Smooth muscle cell (in vitro differentiated cells): Measurements from ENCODE around the gene DNMT3A. TPM values are rescaled to one million over a fixed set of nuclear protein-coding genes. Genes with fewer than 3 reads are reported as not detected.
A peak's percentile ranks its signal among the peaks of the same experiment; 100 is the strongest.

Source experiments
- DNase-seq: peaks from one replicate; lab custom pipeline; 2025; ENCODE audit not compliant: unreplicated experiment; lab: John Stamatoyannopoulos, UW
- H2AFZ ChIP-seq: fragments of 200-600 bp; sonication (generic); 2 replicates; pipeline ENCODE4 v1.6.0; 2016; ENCODE audit warnings: antibody characterized with exemption, low read depth, mild to moderate bottlenecking
- H3F3A ChIP-seq: fragments of 200-600 bp; sonication (generic); 2 replicates; pipeline ENCODE4 v1.6.0; 2017; ENCODE audit warnings: antibody characterized with exemption, low read depth
- H3K27ac ChIP-seq: fragments of 200-600 bp; sonication (generic); 2 replicates; pipeline ENCODE4 v1.5.1; 2016; ENCODE audit warnings: low read depth, mild to moderate bottlenecking
- H3K27me3 ChIP-seq: fragments of 200-600 bp; sonication (generic); 2 replicates; pipeline ENCODE4 v1.6.1; 2016; ENCODE audit warnings: low read depth, mild to moderate bottlenecking
- H3K36me3 ChIP-seq: fragments of 200-600 bp; sonication (generic); 2 replicates; pipeline ENCODE4 v1.5.1; 2016; ENCODE audit warnings: low read depth
- H3K4me1 ChIP-seq: fragments of 200-600 bp; sonication (generic); 2 replicates; pipeline ENCODE4 v1.5.1; 2016; ENCODE audit warnings: low read depth
- H3K4me2 ChIP-seq: fragments of 200-600 bp; sonication (generic); 2 replicates; pipeline ENCODE4 v1.6.0; 2016; ENCODE audit warnings: mild to moderate bottlenecking
- H3K4me3 ChIP-seq: fragments of 200-600 bp; sonication (generic); 2 replicates; pipeline ENCODE4 v1.5.1; 2016; ENCODE audit warnings: mild to moderate bottlenecking
- H3K79me2 ChIP-seq: fragments of 200-600 bp; sonication (generic); 2 replicates; pipeline ENCODE4 v1.6.0; 2016; ENCODE audit warnings: low read depth, mild to moderate bottlenecking
- H3K9ac ChIP-seq: fragments of 200-600 bp; sonication (generic); 2 replicates; pipeline ENCODE4 v1.6.0; 2016; ENCODE audit warnings: low read depth
- H3K9me3 ChIP-seq: fragments of 200-600 bp; sonication (generic); replicated peaks from 2 replicates; pipeline ENCODE4 v1.5.1; 2016; ENCODE audit warnings: low read depth
- H4K20me1 ChIP-seq: fragments of 200-600 bp; sonication (generic); 2 replicates; pipeline ENCODE4 v1.6.0; 2016; ENCODE audit warnings: low read depth
- CTCF ChIP-seq: fragments of 200-600 bp; sonication (generic); IDR thresholded peaks from 2 replicates; pipeline ENCODE4 v1.5.1; 2017; ENCODE audit warnings: borderline replicate concordance, mild to moderate bottlenecking, antibody characterized with exemption; ENCODE audit not compliant: insufficient read depth, poor library complexity, severe bottlenecking
- WGBS: methylation state at CpG from one replicate; pipeline ENCODE4 v1.1.7; 2016; ENCODE audit warnings: low lambda C conversion rate; 5-methylcytosine and 5-hydroxymethylcytosine counted together
- polyA plus RNA-seq: library from polyadenylated mRNA; unstranded; fragments of >200 nt; fragmentation: Nextera tagmentation; extraction: Ambion mirVana; gene quantifications from 2 replicates; pipeline ENCODE4 v1.2.1, GENCODE V29; 2016
- total RNA-seq: library from RNA; depleted of rRNA; stranded (reverse); fragments of >200 nt; gene quantifications from 2 replicates; pipeline ENCODE4 v1.2.3, GENCODE V29; 2014

Gene DNMT3A
- 16.1 and 16.4 TPM in 2 replicates for total RNA-seq
- 18.9 and 19.9 TPM in 2 replicates for polyA plus RNA-seq

DNA sequence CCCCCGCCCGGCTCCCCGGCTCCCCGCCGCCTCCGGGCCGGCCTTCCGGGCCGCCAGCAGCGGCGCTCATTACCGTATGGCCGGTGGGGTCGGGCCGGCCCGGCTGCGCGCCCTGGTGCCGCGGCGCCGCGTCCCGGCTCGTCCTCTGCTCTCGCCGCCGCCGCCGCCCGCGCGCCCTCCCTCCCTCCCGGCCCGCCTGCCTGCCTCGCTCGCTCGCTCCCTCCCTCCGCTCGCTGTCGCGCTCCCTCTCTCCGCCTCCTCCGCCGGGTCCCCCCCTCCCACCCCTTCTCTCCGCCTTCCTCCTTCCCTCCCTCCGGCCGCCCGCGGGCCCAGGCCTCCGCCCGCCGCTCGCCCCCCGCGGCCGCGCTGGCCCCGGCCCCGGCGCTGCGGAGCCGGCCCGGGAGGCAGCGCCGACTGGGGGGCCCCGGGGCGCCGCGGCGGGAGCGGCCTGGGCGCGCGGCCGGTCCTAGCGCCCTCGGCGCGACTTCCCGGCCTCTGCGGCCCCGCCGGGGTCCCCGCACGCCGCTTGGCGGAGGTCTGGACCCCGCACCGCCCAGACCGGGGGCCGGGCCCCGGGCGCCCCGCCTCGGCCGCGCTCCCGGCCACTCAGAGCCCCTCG is at the start of gene DNMT3A:
TSS of gene DNMT3A (minus strand) at position 173 of the 619 bp plus-strand sequence. CDS start 27,941 bp downstream, outside the sequence.
- Histone ChIP-seq H4K20me1 (peaks cover 36% of the 10 kb centered on the region), H3K9me3 (no peaks in the 10 kb centered on the region), H3K36me3 (no peaks in the 10 kb centered on the region), H3K9ac (no peak within 1 kb of the TSS), H3K79me2 (peaks cover 20% of the 10 kb centered on the region), H3K27me3 (no peaks in the 10 kb centered on the region), H3K4me1 (no peaks in the 10 kb centered on the region), H3K27ac (no peak within 1 kb of the TSS), H2AFZ (no peak within 1 kb of the TSS), H3F3A (no peaks in the 10 kb centered on the region), H3K4me2 (peak within 1 kb of the TSS; percentile 88), H3K4me3 (peak within 1 kb of the TSS; percentile 73)
- DNase-seq, result peak; percentile 34
- TF ChIP-seq CTCF, result no peak
- 0% methylated on average over 23 of the region's 100 CpGs for whole genome bisulfite sequencing

DNA sequence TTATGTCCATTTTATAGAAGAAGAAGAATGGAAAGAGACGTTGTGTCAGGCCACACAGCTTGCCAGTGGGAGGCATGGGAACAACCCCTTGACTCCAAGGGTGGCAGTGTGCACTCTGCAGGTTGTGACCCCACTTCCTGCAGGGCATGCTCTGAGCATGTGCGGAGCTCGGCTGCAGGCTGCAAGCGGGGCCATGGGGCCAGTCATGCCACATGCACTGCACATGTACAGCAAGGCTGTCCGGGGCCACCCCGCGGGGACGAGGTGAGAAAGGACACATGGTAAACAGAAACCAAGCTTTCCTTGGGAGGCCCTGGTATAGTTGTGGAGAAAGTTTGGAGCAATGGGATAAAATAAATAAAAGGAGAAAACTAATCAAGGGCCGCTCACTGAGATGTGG is 47.4 kb upstream of the DNMT3A start:
- Histone ChIP-seq H3K79me2 (no peaks in the 10 kb centered on the region), H3K9ac (no peak overlapping the region), H3F3A (no peaks in the 10 kb centered on the region), H3K36me3 (no peaks in the 10 kb centered on the region), H3K27me3 (no peaks in the 10 kb centered on the region), H3K4me1 (no peaks in the 10 kb centered on the region), H3K4me3 (no peak overlapping the region), H4K20me1 (no peaks in the 10 kb centered on the region), H2AFZ (no peak overlapping the region), H3K9me3 (no peaks in the 10 kb centered on the region), H3K27ac (no peak overlapping the region), H3K4me2 (no peak overlapping the region)
- TF ChIP-seq CTCF, result no peak
- no peak for DNase-seq
- 96% methylated on average over 9 of the region's 9 CpGs for WGBS

DNA sequence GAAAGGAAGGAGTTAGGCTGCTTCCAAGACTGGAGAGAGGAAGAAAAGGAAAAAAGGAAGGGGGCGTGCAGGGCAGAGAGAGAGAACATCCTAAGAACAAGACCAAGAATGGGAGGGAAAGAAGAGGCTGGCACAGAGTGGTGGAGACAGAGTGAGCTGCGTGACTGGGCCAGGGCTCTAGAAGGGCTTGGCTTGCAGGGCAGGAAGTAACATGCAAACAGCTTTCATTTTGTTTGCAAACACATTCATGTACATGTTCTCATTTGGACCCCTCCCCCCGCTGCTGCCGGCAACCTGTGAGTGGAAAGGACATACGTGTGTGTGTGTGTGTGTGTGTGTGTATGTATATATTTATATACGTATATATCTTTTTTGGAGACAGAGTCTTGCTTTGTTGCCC is 46.8 kb upstream of the DNMT3A start:
- Histone ChIP-seq H3K36me3 (no peaks in the 10 kb centered on the region), H3K79me2 (no peaks in the 10 kb centered on the region)
- no peak for TF ChIP-seq CTCF

DNA sequence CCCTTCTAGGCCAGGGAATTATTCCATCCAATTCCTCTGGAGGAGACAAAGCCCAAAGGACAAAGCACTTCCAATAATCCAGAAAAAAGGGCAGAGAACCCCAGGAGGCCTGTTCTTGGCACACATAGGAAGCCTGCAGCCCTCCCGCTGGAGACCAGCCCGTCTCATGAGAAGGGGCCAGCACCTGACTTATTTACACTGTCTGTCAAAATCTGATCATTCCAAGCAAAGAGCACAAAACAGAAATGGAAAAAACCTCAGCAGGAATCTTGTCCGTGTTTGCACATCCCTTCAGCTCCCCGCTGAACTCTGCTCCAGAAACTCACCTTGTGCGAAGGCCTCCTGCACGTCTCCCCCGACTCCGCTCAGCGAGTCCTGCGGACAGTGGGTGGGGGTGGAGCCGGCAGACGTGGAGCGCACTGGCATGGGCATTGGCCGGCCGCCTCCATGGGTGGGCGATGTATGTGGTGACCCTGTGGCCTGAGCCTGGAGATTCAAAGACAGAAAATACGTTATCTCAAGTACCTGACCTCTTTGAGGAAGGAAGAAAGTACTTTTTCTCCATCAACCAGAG is 46.2 kb upstream of the DNMT3A start:
- Histone ChIP-seq H3K27me3 (no peaks in the 10 kb centered on the region), H3K4me1 (no peaks in the 10 kb centered on the region), H3K79me2 (no peaks in the 10 kb centered on the region), H2AFZ (no peak overlapping the region), H3K9me3 (no peaks in the 10 kb centered on the region), H3K9ac (no peak overlapping the region), H3K27ac (no peak overlapping the region), H4K20me1 (no peaks in the 10 kb centered on the region), H3F3A (no peaks in the 10 kb centered on the region), H3K4me2 (no peak overlapping the region), H3K4me3 (no peak overlapping the region), H3K36me3 (no peaks in the 10 kb centered on the region)
- TF ChIP-seq CTCF, result no peak
- no peak for DNase-seq
- WGBS, result 96% methylated on average over 17 of the region's 17 CpGs

More for the DNA sequence above, 46.8 kb upstream of the DNMT3A start:
- Histone ChIP-seq H4K20me1 (no peaks in the 10 kb centered on the region), H3F3A (no peaks in the 10 kb centered on the region), H3K4me2 (no peak overlapping the region), H3K4me1 (no peaks in the 10 kb centered on the region), H3K9ac (no peak overlapping the region), H3K4me3 (no peak overlapping the region), H3K27me3 (no peaks in the 10 kb centered on the region), H2AFZ (no peak overlapping the region), H3K27ac (no peak overlapping the region), H3K9me3 (no peaks in the 10 kb centered on the region)
- no peak for DNase-seq
- WGBS, result 91% methylated on average over 6 of the region's 6 CpGs
